GM18873 (cell line): ENCODE results near the gene RELA.

Experiments used
- ATAC-seq: cut with Tn5 transposase; IDR thresholded peaks from one replicate; pipeline ENCODE4 v1.9.1; 2021; ENCODE audit warnings: mild to moderate bottlenecking, moderate library complexity, moderate number of reproducible peaks; ENCODE audit not compliant: unreplicated experiment, low FRiP score

RELA gene

DNA sequence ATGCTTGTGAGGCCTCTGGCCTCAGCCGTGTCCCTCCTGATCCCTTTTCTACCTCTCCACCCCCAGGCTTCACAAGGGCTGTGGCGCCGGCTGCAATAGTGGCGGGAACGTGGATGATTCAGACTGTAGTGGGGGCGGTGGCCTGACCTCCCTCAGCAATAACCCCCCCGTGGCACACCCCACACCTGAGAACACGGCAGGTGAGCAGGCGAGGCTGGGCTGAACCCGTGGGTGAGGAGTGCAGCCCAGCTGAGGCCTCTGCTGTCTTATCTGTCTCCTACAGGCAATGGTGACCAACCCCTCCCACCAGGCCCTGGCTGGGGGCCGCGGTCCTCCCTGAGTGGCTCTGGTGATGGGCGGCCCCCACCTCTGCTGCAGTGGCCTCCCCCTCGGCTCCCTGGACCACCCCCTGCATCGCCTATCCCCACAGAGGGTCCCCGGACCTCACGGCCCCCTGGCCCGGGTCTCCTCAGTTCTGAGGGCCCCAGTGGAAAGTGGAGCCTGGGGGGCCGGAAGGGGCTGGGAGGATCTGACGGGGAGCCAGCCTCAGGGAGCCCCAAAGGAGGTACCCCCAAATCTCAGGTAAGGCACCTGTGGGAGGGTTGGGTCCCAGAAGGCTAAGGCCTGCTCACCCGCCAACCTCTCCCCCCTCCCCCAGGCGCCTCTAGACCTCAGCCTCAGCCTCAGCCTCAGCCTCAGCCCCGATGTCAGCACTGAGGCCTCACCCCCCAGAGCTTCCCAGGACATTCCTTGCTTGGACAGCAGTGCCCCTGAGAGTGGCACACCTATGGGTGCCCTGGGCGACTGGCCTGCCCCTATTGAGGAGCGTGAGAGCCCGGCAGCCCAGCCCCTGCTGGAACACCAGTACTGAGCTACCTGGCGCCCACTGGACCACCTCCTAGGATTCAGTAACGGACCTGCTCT is 26.3 kb downstream of the RELA start:
- ATAC-seq = no peak

DNA sequence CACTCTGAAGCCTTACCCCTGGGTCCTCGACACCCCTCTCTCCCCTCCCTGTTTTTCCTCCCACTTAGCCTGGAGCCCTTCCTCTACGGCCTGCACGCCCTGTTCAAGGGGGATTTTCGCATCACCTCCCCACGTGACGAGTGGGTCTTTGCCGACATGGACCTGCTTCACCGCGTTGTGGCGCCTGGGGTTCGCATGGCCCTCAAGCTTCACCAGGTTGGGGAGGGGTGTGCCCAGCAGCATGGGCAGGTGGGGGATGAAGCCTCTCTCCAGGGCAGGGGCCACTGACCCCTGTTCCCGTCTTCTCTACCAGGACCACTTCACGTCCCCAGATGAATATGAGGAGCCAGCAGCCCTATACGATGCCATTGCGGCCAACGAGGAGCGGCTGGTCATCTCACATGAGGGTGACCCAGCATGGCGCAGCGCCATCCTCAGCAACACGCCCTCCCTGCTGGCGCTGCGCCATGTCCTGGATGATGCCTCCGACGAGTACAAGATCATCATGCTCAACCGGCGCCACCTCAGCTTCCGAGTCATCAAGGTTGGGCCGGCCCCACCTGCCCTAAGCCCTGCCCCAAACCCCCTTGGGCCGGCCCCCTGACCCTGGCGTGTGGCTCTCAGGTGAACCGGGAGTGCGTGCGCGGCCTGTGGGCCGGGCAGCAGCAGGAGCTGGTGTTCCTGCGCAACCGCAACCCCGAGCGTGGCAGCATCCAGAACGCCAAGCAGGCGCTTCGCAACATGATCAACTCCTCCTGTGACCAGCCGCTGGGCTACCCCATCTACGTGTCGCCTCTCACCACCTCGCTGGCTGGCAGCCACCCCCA is 27.6 kb downstream of the RELA start:
- no peak for ATAC-seq

DNA sequence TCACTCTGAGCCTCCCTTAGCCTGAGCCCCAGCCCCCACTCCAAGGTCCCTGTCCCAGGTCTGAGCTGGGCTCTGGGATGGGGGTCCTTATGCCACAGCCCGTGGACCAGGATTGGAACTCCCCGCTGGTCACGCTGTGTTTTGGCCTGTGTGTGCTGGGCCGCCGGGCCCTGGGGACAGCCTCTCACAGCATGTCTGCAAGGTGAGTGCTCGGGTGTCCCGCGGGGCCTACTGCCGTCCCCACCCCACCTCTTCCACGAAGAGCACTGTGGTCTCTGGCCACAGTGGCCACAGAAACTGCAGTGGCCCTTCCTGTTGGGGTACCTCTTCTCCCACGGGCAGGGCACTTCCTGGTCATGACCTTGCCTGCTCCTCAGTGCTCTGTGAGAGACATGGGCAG is 28.3 kb downstream of the RELA start:
- no peak for ATAC-seq

DNA sequence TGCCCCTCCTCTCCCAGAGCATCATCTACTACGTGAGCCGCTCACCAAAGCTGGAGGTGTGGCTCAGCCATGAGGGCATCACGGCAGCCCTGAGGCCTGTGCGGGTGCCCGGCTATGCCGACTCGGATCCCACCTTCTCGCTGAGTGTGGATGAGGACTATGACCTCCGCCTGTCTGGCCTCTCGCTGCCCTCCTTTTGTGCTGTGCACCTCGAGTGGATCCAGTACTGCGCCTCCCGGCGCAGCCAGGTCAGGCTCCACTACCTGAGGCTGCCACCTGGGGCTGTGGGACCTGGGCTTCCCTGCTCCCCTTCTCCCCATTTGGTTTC is 28.6 kb downstream of the RELA start:
- ATAC-seq = no peak

DNA sequence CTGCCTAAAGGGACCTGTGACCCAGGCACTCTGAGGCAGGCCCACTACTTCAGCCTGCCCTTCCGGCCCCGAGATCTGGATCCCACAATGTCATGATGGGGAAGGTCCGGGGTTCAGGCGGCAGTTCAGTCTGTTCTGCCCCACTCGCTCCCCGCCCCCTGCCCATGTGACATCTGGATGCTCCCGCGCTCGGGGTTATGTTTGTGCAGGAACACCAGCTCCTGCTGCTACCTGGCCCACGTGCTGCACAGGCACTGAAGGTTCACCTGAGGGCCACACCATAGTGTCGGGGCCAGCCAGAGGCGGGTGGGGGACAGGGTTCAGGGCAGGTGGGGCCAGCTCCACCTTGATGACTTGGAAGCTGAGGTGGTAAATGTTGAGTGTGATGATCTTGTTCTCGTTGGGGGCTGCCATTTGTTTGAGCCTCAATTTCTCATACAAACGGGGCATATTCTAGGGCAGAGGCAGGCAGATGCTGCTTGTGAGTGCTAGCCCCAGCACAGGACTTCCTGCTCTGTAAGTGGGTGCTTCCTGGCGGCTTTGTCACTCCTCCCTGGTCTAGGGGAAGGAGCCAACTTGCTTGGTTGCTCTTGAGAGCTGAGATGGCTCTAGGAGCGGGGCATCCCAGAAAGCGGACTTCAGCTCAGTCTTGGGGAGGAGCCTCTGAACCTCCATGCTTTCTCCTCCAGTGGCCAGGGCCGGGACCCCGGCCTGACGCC is 29.2 kb downstream of the RELA start:
- ATAC-seq = no peak

DNA sequence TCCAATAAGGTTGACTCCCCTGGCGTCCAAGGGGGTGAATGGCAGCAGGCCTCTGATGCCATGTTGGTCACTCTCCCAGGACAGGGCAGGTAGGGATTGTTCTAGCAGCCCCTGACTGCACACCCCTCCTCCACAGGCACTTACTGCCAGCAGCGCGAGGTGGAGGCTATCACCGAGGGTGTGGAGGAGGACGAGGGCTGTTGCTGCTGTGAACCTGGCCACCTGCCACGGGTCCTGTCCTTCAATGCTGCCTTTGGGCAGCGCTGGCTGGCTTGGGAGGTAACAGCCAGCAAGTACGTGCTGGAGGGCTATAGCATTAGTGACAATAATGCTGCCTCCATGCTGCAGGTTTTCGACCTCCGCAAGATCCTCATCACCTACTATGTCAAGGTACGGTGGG is 32.5 kb downstream of the RELA start:
- ATAC-seq = no peak

DNA sequence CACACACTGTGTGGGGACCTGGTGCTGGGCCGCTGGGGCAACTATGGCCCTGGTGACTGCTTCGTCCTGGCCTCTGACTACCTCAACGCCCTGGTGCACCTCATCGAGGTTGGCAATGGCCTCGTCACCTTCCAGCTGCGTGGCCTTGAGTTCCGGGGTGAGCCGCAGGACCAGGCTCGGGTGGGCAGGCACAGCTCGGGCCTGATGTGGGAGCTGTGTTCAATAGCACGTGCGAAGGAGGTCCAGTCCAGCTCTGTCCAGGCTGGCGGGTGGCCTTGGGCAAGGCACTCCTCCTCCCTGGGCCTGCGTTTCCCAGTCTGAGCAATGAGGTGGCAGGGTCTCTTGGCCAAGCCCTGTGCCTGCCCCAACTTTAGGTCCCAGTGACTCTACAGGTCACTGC is 33.1 kb downstream of the RELA start:
- ATAC-seq = no peak

DNA sequence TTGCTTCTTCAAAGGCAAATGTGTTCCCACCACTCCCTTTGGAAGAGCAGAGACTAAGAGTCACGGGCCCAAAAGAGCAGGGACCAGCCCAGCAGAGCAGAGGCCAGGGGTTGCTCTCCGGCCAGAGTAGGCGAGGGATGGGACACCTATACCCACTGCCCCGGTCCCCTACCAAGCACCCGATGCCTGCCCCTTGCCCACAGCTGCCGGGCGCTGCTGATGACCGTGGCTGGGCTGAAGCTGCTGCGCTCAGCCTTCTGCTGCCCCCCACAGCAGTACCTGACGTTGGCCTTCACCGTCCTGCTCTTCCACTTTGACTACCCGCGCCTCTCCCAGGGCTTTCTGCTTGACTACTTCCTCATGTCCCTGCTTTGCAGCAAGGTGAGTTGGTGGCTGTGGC is 35.5 kb downstream of the RELA start:
- no peak for ATAC-seq

DNA sequence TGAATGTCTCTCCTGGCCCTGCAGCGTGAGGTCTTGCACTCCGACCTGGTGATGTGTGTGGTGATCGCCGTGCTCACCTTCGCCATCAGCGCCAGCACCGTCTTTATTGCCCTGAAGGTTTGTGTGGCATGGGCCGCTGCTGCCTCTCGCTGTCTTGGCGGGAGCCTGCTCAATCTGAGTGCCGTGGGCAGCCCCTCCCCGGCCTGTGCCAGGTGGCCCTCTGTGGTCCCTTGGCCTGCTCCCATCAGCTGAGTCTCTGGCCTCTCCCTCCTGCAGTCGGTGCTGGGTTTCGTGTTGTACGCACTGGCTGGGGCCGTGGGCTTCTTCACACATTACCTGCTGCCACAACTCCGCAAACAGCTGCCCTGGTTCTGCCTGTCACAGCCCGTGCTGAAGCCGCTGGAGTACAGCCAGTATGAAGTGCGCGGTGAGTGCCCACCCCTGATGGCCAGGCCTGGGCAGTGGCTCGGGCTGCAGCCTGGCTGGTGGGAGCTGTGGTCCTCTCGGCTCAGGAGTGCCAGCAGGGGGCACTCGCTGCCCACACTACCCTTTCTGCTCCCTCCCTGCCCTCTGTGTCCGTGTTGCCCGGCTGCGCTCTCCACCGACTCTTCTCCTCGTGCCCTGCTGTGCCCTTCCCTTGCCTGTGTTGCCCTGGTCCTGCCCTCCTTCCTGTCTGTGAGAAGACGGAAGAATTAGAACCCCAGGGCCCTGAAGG is 36.9 kb downstream of the RELA start:
- ATAC-seq = no peak

DNA sequence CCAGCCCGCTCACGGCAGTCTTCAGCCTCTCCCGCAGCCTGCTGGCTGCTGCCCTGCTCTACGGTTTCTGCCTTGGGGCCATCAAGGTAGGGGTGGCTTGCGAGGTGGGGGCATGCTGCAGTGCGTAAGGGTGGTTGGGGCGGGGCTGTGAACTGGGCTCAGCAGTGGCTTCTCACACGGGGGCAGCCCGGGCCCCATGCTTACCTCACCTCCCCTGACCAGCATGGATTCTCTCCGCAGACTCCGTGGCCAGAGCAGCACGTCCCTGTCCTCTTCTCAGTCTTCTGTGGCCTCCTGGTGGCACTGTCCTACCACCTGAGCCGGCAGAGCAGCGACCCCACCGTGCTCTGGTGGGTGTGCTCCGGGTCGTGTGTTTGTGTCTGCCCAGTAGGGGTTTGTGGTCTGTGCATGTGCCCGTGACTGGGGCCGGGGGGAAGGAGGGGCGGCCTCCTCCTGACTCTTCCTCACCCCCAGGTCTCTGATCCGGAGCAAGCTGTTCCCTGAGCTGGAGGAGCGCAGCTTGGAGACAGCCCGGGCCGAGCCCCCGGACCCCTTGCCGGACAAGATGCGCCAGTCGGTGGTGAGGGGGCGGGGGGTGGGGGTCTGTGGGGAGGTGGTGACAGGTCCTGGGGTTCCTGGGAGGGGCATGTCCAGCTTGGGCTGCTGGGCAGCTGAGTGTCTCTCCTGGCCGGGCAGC is 37.6 kb downstream of the RELA start:
- ATAC-seq = no peak

DNA sequence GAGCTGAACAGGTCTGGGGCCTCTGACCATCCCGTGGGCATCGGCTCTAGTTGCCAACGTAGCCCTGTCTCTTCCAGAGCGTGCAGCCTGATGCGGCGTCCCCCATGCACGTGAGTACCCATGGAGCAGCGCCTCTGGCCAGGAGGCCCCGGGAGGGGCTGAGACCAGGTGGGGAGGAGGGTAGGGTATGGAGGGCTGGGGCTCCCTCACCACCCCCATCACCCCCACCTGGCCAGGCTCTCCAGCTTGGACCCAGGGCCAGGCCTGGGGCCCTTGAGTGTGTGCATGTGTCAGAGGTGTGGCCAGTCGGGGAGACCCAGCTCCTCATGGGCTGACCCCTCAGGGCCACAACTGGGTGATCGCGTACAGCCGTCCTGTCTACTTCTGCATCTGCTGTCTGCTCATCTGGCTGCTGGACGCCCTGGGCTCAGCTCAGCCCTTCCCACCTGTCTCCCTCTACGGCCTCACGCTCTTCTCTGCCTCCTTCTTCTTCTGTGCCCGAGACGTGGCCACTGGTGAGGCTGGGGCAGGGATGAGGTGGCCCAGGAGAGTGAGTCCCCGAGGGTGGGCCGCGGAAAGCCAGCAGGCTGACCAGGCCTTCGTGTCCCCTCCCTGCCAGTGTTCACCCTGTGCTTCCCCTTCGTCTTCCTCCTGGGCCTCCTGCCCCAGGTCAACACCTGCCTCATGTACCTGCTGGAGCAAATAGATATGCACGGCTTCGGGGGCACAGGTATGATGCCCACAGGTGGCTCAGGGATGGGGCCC is 38.7 kb downstream of the RELA start:
- ATAC-seq = no peak

DNA sequence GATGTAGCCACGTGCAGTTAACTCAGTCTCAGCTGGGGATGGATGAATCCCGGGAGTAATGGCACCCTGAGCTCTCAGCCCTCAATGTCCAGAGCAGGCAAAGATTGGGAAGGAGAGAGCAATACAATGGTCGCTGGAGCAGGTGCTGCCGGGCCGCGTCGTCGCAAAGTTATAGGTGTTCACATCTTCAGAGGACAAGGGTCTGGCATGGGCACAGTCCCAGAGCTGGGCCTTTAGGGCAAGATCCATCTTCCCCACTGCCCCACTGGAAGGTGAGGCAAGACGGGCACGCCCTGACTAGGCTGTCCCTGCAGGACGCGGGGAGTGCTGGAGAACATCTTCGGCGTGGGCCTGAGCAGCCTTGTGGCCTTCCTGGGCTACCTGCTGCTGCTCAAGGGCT is 39.5 kb downstream of the RELA start:
- ATAC-seq = no peak

DNA sequence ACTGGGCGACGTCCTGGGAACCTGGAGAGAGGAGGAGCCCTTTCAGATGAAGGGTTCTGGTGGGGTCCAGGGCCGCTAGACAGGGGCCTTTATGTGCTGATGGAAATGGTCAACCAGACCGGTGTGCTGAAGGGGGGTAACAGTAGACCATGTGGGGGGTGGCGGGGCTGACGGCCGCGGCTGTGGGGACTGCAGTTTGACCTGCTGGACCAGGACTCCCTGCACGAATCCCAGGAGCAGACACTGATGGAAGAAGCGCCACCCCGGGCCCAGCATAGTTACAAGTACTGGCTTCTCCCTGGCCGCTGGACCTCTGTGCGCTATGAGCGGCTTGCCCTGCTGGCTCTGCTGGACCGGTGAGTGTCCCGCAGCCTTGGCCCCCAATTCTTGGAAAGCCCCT is 40.7 kb downstream of the RELA start:
- no peak for ATAC-seq

DNA sequence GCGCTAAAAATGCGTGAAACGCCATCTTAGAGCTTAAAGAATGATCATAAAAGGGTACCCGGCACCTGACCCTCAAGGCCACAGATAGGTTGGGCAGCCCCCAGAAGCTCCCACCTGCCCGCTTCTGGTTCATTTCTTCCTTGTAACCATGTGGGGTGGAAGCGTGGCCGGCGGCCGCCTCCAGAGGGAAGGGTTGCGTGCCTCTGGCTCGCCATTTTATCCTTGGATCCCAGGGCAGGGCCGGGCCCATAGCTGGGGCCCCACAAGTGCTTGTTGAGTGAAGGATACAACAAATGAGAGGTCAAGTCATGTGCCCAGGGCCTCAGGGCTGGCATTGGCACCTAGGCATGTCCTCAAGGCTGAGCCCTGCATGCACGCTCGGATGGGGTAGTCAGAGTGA is 41.3 kb downstream of the RELA start:
- ATAC-seq = no peak

DNA sequence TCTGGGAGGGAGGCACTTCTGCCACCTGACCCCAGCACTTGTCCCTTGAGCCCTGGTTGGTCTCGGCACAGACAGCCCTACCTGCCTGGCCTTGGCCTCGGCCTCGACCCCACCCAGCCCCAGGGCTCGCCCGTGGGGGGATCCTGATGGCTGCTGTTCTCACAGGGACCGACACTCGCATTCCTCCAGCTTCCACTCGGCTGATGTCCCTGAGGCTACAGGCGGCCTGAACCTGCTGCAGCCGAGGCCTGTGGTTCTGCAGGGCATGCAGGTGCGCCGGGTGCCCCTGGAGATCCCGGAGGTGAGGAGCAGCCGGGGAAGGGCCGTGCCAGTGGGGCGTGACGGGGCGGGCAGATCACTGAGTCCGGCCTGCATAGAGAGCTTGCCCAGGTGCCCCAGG is 42.0 kb downstream of the RELA start:
- ATAC-seq = no peak

DNA sequence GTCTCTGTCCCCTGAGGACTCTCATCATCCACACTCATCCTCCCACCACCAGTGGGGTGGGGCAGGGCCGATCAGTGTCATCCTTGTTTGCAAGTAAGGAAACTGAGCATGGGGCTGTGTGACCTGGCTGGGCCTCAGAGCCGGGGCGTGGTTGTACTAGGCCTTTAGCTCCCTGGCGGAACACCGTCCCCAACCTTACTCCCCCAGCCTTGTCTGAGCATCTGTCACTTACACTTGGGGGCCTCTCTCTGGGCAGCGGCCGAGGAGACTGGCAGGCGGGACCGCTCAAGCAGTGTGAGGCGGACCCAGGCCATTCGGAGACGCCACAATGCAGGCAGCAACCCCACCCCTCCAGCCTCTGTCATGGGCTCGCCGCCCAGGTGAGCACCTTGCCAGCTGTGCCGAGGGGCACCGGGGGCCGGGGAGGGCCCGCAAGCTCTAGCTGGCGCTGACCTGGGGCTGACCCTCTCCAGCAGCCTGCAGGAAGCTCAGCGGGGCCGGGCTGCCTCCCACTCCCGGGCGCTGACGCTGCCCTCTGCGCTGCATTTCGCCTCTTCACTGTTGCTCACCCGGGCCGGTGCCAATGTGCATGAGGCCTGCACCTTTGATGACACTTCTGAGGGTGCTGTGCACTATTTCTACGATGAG is 43.3 kb downstream of the RELA start:
- no peak for ATAC-seq

DNA sequence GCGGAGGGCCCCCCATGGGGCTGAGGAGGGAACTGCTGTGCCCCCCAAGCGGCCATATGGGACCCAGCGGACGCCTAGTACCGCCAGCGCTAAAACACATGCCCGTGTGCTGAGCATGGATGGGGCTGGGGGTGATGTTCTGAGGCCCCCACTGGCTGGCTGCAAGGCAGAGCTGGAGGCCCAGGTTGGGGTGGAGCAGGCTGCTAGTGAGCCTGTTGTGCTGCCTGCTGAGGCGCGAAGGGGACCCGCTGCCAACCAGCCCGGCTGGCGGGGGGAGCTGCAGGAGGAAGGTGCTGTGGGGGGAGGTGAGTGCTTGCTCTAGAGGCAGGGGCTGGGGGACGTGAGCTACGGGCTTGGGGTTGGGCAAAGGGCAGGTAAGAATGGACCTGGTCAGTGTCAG is 44.0 kb downstream of the RELA start:
- no peak for ATAC-seq

DNA sequence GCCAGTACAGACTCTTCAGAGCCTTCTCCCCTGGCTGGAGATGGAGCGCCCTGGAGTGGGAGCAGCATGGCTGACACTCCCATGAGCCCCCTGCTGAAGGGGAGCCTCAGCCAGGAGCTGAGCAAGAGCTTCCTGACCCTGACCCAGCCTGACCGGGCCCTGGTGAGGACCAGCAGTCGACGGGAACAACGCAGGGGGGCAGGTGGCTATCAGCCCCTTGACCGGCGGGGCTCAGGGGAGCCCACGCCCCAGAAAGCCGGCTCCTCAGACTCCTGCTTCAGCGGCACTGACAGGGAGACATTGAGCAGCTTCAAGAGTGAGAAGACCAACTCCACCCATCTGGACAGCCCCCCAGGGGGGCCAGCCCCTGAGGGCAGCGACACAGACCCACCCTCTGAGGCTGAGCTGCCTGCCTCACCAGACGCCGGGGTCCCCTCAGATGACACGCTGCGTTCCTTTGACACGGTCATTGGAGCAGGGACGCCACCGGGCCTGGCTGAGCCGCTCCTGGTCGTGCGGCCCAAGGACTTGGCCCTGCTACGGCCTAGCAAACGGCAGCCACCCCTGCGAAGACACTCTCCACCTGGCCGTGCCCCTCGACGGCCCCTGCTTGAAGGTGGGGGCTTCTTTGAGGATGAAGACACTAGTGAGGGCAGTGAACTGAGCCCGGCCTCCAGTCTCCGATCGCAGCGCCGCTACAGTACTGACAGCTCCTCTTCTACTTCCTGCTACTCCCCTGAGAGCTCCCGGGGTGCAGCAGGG is 44.5 kb downstream of the RELA start:
- no peak for ATAC-seq
